BLaER1 (cell line): ENCODE results near the gene ALDH3A1.

Experiments used
- H3K27ac ChIP-seq: shearing (Covaris generic); formaldehyde crosslinking; 2 replicates; pipeline ENCODE4 v1.8.1; 2022
- H3K27me3 ChIP-seq: shearing (Covaris generic); formaldehyde crosslinking; 2 replicates; pipeline ENCODE4 v1.8.1; 2022
- H3K36me3 ChIP-seq: shearing (Covaris generic); formaldehyde crosslinking; 2 replicates; pipeline ENCODE4 v1.8.1; 2022
- H3K4me1 ChIP-seq: shearing (Covaris generic); formaldehyde crosslinking; 2 replicates; pipeline ENCODE4 v1.8.1; 2022
- H3K4me2 ChIP-seq: shearing (Covaris generic); formaldehyde crosslinking; 2 replicates; pipeline ENCODE4 v1.8.1; 2022
- H3K4me3 ChIP-seq: shearing (Covaris generic); formaldehyde crosslinking; 2 replicates; pipeline ENCODE4 v1.8.1; 2022
- H3K9ac ChIP-seq: shearing (Covaris generic); formaldehyde crosslinking; 2 replicates; pipeline ENCODE4 v1.8.1; 2022
- H3K9me3 ChIP-seq: shearing (Covaris generic); formaldehyde crosslinking; 2 replicates; pipeline ENCODE4 v1.8.1; 2022
- H4K20me1 ChIP-seq: shearing (Covaris generic); formaldehyde crosslinking; 2 replicates; pipeline ENCODE4 v1.8.1; 2022
- Cebpa-rat ChIP-seq: shearing (Covaris generic); IDR thresholded peaks from 2 replicates; pipeline ENCODE4 v1.8.1; 2022

The ALDH3A1 gene

DNA sequence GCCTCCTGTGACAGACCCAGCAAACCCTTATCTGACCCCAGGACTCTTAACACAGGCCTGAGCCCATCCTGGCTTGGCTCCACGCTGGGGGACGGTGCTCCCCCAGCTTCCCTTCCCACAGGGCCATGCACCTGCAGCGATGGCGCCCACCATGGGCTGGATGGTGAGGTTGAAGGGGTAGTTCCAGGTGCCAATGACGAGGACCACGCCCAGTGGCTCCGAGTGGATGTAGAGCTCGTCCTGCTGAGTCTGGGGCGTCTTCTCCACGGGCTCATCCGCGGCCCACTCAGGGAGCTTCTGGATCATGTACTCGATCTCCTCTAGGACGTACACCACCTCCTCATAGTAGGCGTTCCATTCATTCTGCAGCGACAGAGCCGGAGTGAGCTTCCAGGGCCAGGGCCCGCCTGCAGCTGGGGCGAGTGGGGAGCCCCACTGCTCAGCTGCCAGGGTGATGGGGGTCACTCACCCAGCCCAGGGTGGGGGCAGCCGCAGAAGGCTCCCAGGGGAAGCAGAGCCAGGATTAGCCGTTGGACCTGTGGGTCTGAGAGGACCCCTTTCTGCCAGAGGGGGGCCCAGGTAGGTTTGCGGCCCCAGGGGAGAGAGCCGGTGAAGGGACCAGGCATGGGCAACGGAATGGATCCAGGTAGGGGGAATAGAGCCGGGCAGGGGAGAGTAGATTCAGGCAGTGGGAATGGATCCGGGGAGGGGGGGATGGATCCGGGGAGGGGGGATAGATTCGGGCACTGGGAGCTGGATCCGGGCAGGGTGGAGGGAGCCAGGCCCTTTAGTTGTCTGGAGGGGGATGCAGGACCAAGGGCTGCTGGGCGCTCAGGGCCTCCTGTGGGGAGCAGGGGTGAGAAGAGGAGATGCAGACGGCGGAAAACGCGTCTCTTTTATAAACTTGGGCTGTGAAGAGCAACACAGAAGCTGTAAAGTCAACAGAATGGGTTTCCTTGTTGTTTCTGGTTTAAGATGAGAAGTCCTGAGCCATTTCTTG, 4.7 kb downstream of the ALDH3A1 start:
- no peaks in the 10 kb centered on the region for H3K9me3 ChIP-seq
- H3K4me3 ChIP-seq, result no peak overlapping the region
- H4K20me1 ChIP-seq, result no peaks in the 10 kb centered on the region
- H3K4me2 ChIP-seq, result no peak overlapping the region
- H3K27ac ChIP-seq, result no peak overlapping the region
- no peak for TF ChIP-seq Cebpa-rat
- H3K9ac ChIP-seq, result no peak overlapping the region
- peaks cover 10% of the 10 kb centered on the region; the same call in 1 of the 2 replicates for H3K4me1 ChIP-seq
- H3K36me3 ChIP-seq, result no peaks in the 10 kb centered on the region
- no peaks in the 10 kb centered on the region for H3K27me3 ChIP-seq

DNA sequence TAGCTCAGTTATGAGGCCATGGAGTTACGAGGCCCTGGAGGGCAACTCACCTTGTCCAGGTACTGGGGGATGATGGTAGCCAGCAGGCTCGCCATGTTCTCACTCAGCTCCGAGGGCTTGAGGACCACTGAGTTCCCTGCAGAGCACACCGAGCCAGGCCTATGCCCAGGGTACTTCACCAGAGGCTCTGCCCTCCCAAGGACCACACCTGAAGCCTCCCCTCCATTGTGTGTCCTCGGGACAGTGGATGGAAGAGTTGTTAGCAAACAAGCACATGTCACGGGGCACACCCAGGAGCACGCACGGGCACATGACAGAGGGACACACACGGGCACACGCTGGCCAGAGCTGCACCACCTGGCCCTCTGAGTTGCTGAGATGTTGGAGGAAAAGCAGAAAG, 5.6 kb downstream of the ALDH3A1 start:
- H3K4me2 ChIP-seq, result no peak overlapping the region
- H3K9ac ChIP-seq, result no peak overlapping the region
- H3K9me3 ChIP-seq, result no peaks in the 10 kb centered on the region
- H3K27me3 ChIP-seq, result no peaks in the 10 kb centered on the region
- TF ChIP-seq Cebpa-rat, result no peak
- H3K4me3 ChIP-seq, result no peak overlapping the region
- H3K36me3 ChIP-seq, result no peaks in the 10 kb centered on the region
- H3K4me1 ChIP-seq, result peaks cover 10% of the 10 kb centered on the region; the same call in 1 of the 2 replicates
- no peak overlapping the region for H3K27ac ChIP-seq
- H4K20me1 ChIP-seq, result no peaks in the 10 kb centered on the region

DNA sequence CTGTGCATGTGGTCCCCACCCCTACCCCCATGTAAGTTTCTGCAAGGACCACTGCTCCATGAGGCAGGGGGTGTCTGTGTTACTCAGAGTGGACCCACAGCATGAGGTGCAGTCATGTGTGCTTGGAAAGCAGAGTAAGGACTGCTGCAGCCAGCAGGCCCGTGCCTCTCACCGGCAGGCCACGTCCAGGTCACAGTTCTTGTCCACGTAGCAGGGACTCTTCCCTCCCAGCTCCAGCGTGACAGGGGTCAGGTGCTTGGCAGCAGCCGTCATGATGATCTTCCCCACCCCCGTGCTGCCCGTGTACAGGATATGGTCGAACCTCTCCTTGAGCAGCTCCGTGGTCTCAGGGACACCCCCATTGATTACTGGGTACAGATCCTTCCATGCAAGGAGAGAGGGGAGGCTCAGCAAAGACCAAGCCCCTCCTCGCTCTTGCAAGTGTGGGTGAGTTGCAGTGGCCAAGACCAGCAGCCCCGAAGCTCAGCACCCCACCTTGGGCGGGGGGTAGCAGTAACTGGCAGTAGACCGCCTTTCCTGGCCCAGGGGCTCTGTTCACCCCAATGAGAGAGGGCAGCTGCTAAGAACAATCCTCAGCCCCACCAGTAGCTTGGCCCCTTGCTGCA, 6.2 kb downstream of the ALDH3A1 start:
- no peak overlapping the region for H3K9ac ChIP-seq
- TF ChIP-seq Cebpa-rat, result no peak
- H3K9me3 ChIP-seq, result no peaks in the 10 kb centered on the region
- no peaks in the 10 kb centered on the region for H4K20me1 ChIP-seq
- no peaks in the 10 kb centered on the region for H3K27me3 ChIP-seq
- no peak overlapping the region for H3K4me2 ChIP-seq
- no peak overlapping the region for H3K27ac ChIP-seq
- H3K36me3 ChIP-seq, result no peaks in the 10 kb centered on the region
- H3K4me1 ChIP-seq, result peaks cover 10% of the 10 kb centered on the region; the same call in 1 of the 2 replicates
- H3K4me3 ChIP-seq, result no peak overlapping the region

DNA sequence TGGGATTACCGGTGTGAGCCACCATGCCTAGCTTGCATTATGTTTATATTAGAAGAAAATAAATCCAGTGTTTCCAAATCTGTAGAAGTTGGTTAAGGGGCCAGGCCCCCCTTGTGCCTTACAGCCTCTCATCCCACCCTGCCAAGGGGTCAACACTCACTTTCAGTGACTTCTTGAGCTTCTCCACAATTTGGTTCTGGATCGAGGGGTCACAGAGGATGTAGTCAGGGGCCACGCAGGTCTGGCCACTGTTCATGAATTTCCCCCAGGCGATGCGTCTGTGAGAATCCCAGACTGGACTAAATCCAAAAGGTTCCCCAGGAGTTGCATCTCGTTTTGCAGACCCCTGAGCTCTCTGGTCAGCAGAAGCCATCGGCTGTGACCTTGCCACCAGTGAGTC, 7.2 kb downstream of the ALDH3A1 start:
- no peak overlapping the region for H3K4me2 ChIP-seq
- no peak overlapping the region for H3K27ac ChIP-seq
- no peaks in the 10 kb centered on the region for H3K27me3 ChIP-seq
- H4K20me1 ChIP-seq, result no peaks in the 10 kb centered on the region
- no peak overlapping the region for H3K4me3 ChIP-seq
- H3K36me3 ChIP-seq, result no peaks in the 10 kb centered on the region
- peaks cover 10% of the 10 kb centered on the region; the same call in 1 of the 2 replicates for H3K4me1 ChIP-seq
- H3K9ac ChIP-seq, result no peak overlapping the region
- no peaks in the 10 kb centered on the region for H3K9me3 ChIP-seq
- no peak for TF ChIP-seq Cebpa-rat

DNA sequence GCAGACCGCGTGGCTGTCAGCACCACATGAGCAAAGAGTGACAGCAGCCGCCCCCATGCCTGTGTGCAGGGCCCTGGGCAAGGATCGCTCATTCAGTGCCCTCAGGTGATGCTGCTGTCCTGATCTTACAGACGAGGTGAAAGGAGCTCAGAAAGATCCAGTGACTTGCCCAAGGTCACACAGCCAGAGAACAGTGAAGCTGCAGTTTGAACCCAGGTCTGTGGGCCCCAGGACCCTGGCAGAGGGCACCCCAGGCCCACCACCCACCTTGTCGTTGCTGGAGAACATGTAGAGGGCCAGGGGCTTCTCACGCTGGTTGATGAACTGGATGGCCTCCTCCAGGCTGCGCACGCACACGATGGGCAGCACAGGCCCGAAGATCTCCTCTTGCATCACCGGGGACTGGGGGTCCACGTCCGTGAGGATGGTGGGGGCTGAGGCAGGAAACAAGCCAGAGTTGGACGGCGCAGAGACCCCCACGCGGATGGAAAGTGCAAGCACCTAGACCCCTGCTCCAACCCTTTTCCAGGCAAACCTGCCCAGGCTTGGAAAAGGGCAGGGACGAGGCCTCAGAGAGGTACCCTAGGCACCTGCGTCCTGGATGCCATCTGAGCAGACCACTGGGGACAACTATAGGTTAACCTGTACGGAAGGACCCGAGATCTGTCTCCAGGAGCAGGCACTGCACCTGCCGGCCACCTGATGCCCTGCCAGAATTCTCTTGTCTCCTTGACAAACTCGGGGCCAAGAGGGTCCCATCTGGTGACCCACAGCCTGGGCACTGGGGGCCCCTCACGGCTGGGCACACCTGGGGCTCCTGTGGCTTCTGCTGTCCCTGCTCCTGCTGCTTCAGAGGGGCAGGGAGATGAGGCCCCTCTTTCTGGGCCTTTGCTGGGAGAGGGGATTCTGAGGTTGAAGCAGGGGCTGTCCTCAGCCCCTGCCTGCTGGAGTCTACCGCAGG, 8.6 kb downstream of the ALDH3A1 start:
- TF ChIP-seq Cebpa-rat, result no peak
- Histone ChIP-seq H3K4me1 (0 out of 2 replicates have a peak, but pooled peaks cover 4% of the 10 kb centered on the region), H3K27ac (no peak overlapping the region), H3K4me3 (no peak overlapping the region), H3K27me3 (no peaks in the 10 kb centered on the region), H4K20me1 (no peaks in the 10 kb centered on the region), H3K9me3 (no peaks in the 10 kb centered on the region), H3K4me2 (no peak overlapping the region), H3K9ac (no peak overlapping the region), H3K36me3 (no peaks in the 10 kb centered on the region)

DNA sequence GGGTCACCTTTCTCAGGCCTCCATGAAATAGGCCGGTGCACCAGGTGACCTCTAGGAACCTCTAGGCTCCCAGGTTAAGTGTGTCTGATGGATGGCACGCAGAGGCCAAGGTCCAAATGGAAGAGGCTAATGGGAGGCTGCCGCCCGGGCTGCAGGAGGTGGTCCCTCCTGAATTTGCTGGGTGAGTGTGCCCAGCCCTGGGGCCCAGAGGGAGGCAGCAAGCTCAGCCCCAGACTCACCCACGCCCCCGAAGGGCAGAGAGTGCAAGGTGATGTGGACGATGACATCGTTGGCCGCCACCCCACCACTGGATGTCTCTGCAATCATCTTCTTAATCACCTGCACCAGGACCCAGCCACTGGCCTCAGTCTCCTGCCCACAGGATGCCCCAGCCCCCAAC, 9.3 kb downstream of the ALDH3A1 start:
- no peaks in the 10 kb centered on the region for H3K36me3 ChIP-seq
- no peak for TF ChIP-seq Cebpa-rat
- no peak overlapping the region for H3K9ac ChIP-seq
- no peaks in the 10 kb centered on the region for H3K4me1 ChIP-seq
- no peaks in the 10 kb centered on the region for H3K27me3 ChIP-seq
- H3K4me3 ChIP-seq, result no peak overlapping the region
- no peaks in the 10 kb centered on the region for H3K9me3 ChIP-seq
- H4K20me1 ChIP-seq, result no peaks in the 10 kb centered on the region
- no peak overlapping the region for H3K4me2 ChIP-seq
- H3K27ac ChIP-seq, result no peak overlapping the region

DNA sequence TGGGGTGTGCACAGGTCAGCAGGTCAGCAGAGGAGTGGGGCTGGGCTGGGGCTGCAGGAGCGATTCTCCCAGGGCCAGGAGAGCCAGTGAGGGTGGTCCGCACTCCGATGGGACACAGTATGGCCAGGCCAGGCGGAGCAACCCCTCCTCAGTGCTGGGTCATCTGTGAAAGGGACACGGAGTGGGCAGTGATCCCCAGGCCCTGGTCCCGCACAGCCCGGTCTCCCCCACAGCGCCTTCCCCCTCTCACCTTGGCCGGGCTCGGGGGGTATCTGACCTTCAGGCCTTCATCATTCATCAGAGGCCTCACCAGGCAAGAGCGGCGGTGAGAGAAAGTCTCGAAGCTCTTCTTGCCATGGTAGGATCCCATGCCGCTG, 10.0 kb downstream of the ALDH3A1 start:
- Histone ChIP-seq H3K27ac (no peak overlapping the region), H3K4me3 (no peak overlapping the region), H3K9me3 (no peaks in the 10 kb centered on the region), H3K9ac (no peak overlapping the region), H3K36me3 (no peaks in the 10 kb centered on the region), H3K27me3 (no peaks in the 10 kb centered on the region), H3K4me1 (no peaks in the 10 kb centered on the region), H3K4me2 (no peak overlapping the region), H4K20me1 (no peaks in the 10 kb centered on the region)
- no peak for TF ChIP-seq Cebpa-rat

DNA sequence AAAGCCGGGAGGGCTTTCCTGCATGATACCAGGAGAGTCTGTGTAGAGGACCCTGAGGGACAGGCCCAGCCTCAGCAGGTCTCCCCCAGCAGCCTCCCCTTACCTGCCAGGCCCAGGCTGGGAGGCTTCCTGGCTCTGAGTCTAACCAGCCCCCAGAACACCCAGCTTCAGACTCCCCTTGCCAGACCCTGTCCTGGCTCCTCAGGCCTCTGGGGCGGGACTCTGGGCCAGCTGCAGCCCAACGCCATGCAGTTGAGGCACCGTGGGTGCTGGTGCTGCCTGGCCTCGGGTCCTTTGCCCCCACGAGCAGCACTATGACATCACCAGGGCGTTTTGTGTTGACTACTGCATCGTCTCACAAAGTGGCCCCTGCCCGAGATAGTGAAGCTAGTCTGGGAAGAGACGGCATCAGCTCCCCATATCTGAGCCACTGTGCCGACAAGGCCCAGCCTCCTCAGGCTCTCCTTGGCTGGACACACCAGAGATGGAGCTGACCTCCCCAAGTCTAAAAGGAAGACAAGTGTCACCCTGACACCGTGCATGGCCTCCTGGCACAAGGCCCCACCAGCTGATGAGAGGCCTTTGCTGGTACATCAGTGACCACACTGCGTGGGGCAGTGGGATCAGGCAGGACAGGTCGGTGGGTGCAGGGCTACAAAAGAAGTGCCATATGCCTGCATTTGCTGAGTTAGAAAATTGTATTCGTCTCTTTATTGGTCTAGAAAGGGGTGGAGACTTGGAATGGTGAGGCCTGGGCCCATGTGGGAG, 10.6 kb downstream of the ALDH3A1 start:
- no peak for TF ChIP-seq Cebpa-rat
- Histone ChIP-seq H3K9me3 (no peaks in the 10 kb centered on the region), H3K4me1 (no peaks in the 10 kb centered on the region), H4K20me1 (no peaks in the 10 kb centered on the region), H3K9ac (no peak overlapping the region), H3K27ac (no peak overlapping the region), H3K4me2 (no peak overlapping the region), H3K4me3 (no peak overlapping the region), H3K36me3 (no peaks in the 10 kb centered on the region), H3K27me3 (no peaks in the 10 kb centered on the region)

DNA sequence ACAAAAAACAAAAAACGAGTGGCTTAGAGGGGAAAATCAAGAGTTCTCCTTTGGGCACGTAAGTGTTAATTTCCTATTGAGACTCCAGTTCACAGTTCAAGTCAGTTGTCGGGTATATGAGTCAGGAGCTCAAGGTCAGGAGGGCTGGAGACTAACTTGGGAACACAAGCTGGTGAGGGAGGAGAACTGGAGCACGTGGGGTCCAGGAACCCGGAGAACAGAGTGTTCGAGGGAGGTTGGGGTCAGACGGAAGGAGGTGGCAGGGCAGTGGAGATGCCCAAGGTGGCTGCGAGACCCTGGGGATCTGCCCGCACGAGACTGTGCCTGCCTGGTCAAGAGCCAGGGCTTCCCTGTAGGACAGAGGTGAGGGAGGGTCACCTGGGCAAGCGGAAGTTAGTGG, 12.0 kb downstream of the ALDH3A1 start:
- H3K36me3 ChIP-seq, result no peaks in the 10 kb centered on the region
- no peak overlapping the region for H3K9ac ChIP-seq
- H3K4me2 ChIP-seq, result no peak overlapping the region
- H3K4me3 ChIP-seq, result no peak overlapping the region
- no peaks in the 10 kb centered on the region for H3K27me3 ChIP-seq
- no peak overlapping the region for H3K27ac ChIP-seq
- H4K20me1 ChIP-seq, result no peaks in the 10 kb centered on the region
- H3K9me3 ChIP-seq, result no peaks in the 10 kb centered on the region
- TF ChIP-seq Cebpa-rat, result no peak
- no peaks in the 10 kb centered on the region for H3K4me1 ChIP-seq
